HG03039 (cell line): ENCODE measurements around the gene KLHL21.
A peak's percentile ranks its signal among the peaks of the same experiment; 100 is the strongest.
"Not testable (repeated sequence)": the region's sequence is repeated elsewhere in the genome, so short reads cannot be mapped to it uniquely, and the experiment has no call there.

Source experiments
- ATAC-seq: cut with Tn5 transposase; IDR thresholded peaks from one replicate; pipeline ENCODE4 v1.9.1; 2021; ENCODE audit warnings: mild to moderate bottlenecking, moderate library complexity; ENCODE audit not compliant: unreplicated experiment

KLHL21 gene

GRCh38 chr1:6600410-6601048, 2.1 kb downstream of the KLHL21 start:
- peak; percentile 3 for ATAC-seq

DNA sequence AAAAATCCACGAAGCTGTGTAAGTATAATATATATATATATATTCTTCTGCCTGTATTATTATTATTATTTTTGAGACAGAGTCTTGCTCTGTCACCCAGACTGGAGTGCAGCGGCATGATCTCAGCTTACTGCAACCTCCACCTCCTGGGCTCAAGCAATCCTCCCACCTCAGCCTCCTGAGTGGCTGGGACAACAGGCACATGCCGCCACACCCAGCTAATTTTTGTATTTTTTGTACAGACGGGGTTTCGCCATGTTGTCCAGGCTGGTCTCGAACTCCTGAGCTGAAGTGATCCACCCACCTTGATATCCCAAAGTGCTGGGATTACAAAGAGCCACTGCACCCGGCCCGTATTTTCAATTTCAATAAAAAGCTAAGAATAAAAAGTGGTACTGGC, 2.7 kb downstream of the KLHL21 start:
- ATAC-seq: not testable (repeated sequence)

DNA sequence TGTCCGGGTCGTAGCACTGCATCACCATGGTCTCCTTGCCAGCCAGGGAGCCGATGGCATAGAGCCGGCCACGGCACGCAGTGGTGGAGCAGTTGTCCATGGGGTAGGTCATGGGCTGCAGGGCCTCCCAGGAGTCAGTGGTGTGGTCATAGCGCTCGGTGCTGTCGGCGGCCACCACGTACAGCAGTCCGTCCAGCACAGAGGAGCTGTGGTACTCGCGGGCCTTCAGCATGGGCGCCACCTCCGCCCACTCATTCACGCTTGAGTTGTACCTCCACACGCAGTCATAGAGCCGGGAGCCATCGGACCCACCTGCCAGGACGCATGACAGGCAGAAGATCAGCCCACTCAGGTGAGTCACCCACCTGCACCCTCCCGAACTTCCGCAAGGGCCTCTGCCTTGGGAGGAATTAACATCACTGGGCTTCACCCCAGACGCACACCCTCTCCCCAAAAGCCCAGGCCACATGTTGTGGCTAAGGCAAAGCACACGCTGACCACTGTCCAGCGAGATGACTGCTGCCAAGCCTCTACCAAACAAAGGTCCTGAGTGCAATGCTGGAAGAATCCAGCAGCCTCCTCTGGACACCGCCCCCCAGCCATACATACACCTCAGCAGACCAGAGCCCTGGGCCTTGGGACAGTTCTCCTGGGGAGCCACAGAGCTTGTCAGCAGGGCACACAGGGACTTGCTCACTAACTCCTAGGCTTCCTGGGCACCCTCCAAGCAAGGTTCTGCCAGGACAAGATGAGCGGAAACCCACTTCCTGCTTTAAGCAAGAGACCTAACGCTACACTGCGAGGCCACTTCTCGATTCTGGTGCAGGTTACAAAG, 3.3 kb downstream of the KLHL21 start:
- ATAC-seq: no peak

- ATAC-seq: no peak
These were observed 4.9 kb downstream of the KLHL21 start for GRCh38 chr1:6597777-6598131.

DNA sequence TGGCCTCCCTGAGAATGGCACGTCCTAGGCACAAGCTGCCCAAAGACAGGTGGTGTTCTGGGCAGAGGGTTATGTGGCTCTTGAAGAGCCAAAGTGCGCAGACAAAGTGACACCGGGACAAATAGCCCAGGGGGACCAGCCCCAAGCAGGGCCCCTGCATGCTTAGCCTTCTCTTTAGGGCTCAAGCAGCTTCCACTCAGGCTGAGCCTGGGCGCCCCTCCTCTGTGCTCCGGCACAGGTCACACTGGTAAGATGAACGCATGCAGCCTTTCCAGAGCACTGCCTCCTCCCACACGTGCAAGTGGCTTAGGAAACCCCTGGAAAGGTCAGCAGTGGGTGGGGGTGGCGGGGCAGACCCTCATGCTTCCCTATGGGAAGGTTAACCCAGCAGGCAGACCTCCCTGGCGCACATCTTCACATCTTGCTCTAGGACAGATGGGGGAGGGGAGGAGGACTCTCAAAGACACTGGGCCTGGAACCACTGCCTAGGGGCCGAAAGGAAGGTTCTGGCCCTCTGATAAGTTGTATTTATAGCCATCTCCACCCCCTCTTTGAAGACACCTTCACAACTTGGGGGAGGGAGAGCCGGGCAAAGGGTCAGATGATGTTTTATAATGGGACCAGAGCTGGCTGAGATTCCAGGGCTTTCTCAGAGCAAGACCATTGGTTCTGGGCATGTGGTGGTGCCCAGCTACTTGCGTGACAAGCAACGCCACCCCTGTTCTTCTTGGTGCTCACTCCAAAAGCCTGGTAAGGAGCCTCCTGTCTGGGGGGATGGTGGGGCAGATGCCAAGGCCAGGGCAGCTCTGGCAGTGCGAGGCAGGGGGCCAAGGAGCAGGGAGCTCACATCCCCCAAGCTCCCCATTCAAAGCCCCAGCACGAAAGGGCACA, 5.5 kb downstream of the KLHL21 start:
- ATAC-seq: no peak

DNA sequence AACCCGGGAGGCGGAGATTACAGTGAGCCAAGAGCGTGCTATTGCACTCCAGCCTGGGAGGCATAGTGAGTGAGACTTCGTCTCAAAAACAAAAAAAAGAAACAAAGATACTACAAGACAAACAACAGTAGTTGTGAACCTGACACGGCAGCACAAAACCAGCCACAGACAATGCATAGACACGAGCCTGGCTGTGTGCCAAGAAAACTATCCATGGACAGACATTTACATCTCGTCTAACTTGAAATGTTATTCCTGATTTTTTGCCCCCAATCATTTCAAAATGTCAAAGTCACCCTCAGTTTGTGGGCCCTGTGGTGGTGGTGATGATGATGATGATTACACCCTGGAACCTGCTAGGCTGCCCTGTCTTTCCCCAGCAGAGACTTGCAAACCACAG, 6.3 kb downstream of the KLHL21 start:
- no peak for ATAC-seq

GRCh38 chr1:6594977-6595740, 7.5 kb downstream of the KLHL21 start:
- ATAC-seq: no peak

DNA sequence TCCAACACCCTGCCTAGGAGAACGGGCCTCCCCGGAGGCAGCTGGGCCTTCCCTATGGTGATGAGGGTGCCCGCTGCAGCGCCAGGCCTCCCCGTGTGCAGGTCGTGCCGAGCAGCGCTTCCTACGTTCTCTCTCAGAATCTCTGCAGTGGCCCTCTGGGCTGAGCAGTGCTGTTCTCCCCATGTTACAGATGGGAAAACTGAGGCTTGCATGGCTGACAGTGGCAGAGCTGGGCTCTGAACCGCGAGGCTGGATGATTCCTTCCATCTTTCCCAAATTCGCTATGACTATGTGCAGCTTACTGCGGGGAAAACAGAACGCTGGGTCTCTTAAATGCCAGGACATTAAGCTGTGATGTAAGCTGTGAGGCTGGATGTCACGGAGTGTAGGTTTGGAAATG, 8.9 kb downstream of the KLHL21 start:
- ATAC-seq: no peak

DNA sequence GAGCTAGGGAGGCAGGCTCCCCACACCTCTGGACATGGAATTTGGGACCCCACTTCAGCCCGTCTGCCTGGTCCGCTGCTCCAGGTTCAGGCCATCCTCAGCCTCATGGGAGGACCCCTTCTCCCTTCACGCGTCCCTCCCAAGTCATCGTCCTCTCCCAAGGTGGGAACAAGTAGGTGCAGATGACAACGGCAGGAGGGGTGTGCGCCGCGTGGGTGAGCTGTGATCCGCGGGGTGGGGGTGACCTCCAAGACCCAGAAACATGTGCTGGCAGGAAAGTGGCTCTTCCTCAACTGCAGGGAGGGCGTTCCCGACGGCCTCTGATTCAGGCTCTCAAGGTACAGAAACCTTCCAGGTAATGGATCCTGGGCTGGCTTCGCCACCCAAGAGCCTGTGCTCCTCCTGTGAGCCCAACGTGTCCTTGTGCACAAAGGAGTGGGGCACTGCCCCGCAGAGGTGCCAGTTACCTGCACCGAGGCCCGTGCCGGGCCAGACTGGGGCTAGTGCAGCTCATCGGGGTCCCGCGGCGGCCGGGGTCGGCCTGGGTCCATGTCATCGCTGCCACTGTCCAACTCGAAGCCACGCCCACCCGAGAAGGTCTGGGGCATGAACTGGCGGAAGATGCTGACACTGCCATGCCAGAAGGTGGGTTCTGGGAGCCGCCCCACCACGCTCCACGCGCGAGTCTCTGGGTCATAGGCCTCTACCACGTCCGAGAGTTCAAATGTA, 9.6 kb downstream of the KLHL21 start:
- ATAC-seq: no peak

GRCh38 chr1:6592441-6592840, 10.2 kb downstream of the KLHL21 start:
- no peak for ATAC-seq

DNA sequence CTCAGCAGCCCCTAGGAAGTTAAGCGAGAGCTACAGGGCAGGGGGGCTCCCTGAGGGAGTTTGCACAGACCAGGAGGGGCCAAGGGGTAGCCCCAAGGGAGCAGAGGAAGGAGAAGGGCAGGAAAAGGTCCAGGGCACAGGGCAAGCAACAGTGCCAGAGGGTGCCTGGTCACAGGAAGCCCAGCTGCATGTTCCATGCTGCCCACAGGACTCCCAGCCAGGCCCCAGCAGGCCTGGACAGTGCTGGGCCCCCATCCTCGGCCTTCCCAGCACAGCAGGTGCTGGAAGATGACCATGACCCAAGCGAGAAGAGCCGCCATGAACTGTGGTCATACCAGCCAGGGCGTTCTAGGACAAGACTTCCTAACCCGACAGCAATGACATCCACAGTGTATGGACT, 11.0 kb downstream of the KLHL21 start:
- ATAC-seq: no peak

GRCh38 chr1:6591222-6591621, 11.4 kb downstream of the KLHL21 start:
- ATAC-seq: no peak

DNA sequence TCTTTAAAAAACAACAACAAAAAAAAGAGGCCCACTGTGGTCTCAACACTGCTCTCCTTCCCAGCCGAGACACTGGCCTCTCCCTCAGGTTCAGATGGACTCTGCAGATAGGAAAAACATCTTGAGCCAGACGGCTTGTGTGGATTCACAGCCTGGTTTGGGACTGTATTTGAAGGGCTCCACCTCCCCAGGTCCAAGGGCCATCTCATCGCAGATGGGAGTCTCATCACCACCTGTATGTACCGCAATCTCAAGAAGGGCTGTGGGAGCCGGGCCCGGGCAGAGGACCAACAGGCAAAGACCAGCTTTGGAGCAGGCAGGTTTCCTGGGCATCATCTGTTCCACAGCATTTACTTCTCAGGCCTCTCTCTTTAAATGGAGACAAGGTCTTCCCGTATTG, 12.6 kb downstream of the KLHL21 start:
- ATAC-seq: no peak

GRCh38 chr1:6588893-6589520, 13.7 kb downstream of the KLHL21 start:
- no peak for ATAC-seq

DNA sequence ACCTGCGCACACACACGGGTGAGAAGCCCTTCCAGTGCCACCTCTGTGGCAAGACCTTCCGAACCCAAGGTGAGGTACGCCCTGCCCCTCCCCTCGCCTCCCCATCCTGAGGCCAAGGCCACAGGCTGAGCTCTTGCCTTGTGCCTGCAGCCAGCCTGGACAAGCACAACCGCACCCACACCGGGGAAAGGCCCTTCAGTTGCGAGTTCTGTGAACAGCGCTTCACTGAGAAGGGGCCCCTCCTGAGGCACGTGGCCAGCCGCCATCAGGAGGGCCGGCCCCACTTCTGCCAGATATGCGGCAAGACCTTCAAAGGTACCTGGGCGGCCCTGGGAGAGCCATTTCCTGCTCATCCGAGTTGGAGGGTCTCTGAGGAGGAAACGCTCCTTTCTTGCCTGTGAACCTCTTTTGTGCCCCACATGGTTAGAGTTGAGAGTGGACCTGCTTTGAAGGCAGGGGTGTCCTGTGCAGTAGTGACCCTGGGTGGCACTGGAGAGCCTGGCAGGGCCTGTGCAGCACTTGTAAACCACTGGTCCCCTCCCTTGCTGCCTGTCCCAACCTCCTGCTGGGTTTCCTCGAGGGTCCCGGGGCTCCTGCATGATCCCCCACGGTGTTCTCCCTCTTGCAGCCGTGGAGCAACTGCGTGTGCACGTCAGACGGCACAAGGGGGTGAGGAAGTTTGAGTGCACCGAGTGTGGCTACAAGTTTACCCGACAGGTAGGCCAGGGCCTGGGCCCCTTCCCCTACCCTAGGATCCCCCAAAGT, 14.4 kb downstream of the KLHL21 start:
- no peak for ATAC-seq

DNA sequence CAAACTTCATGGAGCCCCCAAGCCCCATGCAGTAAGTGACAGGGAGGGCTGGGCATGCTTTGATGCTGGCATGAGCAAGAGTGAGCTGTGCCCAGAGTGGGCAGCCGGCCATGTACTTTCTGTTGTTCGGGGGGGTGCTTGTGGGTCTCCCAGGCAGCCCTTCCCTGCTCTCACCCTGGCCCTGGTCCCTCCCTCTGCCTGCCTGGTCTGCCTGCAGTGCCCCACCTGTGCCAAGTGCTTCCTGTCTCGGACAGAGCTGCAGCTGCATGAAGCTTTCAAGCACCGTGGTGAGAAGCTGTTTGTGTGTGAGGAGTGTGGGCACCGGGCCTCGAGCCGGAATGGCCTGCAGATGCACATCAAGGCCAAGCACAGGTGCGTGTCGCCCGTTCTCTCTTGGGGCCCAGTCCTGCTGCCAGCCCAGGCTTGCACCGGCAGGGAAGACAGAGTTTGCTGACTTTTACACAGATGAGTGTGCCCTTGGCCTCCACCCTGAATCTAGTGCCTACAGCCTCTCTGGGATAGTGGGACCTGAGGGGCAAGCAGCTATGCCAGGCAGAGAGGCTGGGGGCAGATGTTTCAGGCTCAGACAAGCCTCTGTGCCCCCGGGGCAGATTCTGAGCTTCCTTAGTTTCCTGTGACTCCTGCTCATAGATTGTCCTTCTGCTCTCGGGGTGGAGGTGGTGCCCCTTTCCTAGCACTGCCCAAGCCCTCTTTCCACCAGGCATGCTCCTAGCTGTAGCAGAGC, 15.2 kb downstream of the KLHL21 start:
- ATAC-seq: no peak

- no peak for ATAC-seq
These were observed 16.3 kb downstream of the KLHL21 start for GRCh38 chr1:6586404-6586816.

DNA sequence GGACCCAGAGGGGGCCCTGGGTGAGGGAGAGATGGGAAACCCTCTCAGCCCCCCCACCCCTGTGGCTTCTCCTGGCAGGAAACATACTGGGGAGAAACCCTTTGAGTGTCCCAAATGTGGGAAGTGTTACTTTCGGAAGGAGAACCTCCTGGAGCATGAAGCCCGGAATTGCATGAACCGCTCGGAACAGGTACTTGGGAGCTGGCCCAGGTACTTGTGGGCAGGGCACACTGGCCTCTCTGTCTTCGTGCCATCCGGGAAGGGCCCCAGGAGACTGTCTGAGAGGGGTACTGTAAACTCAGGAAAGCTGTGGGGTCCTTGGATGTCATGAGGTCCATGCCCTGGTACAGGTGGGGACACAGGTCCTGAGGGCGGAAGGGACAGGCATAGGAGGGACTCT, 16.8 kb downstream of the KLHL21 start:
- ATAC-seq: no peak
